Right lobe of liver (tissue), 4 donors: ENCODE measurements around the gene LRRC10B.

Experiments
- CTCF ChIP-seq, 4 donors: fragments of 200-600 bp in 3 of 4; fragments of 450-650 bp in 1 of 4; IDR thresholded peaks; one replicate each; pipeline versions ENCODE4 v1.5.1 to v1.8.0; 2016 to 2022; ENCODE audit warnings: antibody characterized with exemption in 4 of 4, mild to moderate bottlenecking in 2 of 4
- POLR2A ChIP-seq: fragments of 450-650 bp; IDR thresholded peaks from one replicate; pipeline ENCODE4 v1.6.1; 2017; ENCODE audit warnings: antibody characterized with exemption, mild to moderate bottlenecking
- donor health status: DM: no; HTN: no; CAD: no.
- donor health status: DM: no; HTN: no; CAD: no.
- donor health status: DM: no; HTN: yes; CAD: no.

DNA sequence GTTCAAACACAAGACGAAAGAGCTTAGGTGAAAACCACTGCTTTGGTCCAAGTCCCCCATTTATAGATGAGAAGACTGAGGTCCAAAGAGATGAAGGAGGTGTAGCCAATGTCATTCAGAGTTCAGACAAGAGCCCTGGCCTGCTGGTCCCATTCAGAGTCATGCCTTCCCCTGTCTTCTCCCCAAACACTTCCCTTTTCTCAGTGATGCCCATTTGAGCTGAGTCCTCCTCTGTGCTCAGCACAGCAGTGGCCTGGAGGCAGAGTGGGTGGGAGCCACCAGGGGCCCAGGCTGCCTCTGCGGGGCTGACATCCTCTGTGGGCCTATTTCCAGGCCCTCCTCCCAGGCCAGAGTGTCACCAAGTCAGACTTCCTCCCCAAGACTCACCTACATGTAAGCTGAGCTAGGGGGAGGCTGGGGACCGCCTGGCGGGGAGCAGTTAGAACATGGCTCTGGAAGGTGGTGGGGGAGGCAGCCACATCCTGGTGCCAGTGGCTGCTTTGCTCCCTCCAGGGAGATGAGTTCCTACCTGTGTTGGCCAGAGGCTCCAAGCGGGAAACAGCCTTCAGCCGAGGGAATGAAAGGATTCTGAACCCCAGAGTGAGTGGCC is 22.4 kb upstream of the LRRC10B start:
- no peak for TF ChIP-seq POLR2A
- no peak for TF ChIP-seq CTCF (IDR thresholded peaks at IDR 0.05)
